GM18907 (cell line): Measurements from ENCODE around the gene FADD.

Experiments used
- ATAC-seq: cut with Tn5 transposase; IDR thresholded peaks from one replicate; pipeline ENCODE4 v1.9.1; 2021; ENCODE audit warnings: mild to moderate bottlenecking, moderate library complexity; ENCODE audit not compliant: unreplicated experiment

Gene FADD

DNA sequence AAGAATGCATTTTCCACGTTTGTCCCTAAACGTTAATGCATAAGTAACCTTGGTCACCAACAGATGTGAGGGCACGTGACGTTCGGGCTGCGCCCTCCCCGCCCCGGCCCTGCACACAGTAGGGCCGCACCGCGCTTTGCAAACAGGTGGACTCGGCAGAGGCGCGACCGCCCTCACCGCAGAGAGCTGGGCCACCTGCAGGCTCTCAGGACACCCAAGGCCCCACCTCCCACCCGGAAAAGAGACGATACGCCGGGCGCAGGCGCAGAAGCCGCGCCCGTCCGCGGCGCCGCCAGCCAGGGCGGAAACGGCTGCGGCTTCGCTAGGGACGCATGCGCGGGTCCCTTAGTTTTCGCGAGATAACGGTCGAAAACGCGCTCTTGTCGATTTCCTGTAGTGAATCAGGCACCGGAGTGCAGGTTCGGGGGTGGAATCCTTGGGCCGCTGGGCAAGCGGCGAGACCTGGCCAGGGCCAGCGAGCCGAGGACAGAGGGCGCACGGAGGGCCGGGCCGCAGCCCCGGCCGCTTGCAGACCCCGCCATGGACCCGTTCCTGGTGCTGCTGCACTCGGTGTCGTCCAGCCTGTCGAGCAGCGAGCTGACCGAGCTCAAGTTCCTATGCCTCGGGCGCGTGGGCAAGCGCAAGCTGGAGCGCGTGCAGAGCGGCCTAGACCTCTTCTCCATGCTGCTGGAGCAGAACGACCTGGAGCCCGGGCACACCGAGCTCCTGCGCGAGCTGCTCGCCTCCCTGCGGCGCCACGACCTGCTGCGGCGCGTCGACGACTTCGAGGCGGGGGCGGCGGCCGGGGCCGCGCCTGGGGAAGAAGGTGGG, at the start of gene FADD:
Gene FADD, plus strand, starts transcription at position 377 of the 831 bp plus-strand sequence. Its CDS starts 164 bp downstream, at position 541.
- peak; percentile 71 for ATAC-seq

DNA sequence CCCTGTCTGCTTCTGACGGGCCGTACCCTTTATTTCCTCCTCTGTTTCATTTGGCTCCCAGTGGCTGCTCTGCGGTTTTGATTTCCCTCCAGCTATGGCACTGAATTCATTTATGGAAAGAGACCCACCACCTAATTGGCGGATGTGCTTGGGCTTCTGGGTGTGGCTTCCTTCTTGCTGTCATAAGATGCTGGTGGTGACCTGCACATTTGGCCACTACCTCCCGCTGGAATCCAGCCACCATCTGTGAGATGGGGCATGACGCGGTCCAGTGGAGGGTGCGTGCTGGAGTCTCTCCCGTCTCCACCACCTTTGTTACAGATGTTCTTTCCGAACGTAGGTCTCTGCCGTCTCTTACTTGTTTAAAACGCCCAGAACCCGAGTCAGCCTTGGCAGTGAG, 47.7 kb upstream of the FADD start:
- no peak for ATAC-seq

- no peak for ATAC-seq
These were observed 46.6 kb upstream of the FADD start for GRCh38 chr11:70156291-70157037.

- no peak for ATAC-seq
These were observed 44.9 kb upstream of the FADD start for GRCh38 chr11:70158201-70158600.

GRCh38 chr11:70158757-70159389, 44.2 kb upstream of the FADD start:
- ATAC-seq, result no peak

- ATAC-seq, result no peak
These were observed 43.2 kb upstream of the FADD start for GRCh38 chr11:70159627-70160570.

- ATAC-seq, result no peak
These were observed 42.0 kb upstream of the FADD start for GRCh38 chr11:70161043-70161625.

DNA sequence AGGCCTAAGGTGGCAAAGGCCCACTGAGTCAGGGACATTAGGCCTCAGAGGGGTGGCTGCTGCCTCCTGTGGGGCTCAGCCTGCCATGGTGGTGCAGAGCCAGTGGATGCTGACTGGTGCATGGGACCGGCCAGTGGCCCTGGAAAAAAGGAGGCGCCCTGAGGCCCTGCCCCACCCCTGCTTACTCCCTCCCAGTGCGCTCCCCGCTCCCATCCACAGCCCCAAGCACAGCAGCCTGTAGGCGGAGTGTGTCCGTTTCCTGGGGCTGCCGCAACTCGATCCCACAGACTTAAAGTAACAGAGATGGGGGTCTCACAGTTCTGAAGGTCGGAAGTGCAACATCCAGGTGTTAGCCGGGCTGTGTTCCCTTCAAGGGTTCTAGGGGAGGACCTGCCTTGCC, 38.4 kb upstream of the FADD start:
- no peak for ATAC-seq

- no peak for ATAC-seq
These were observed 36.0 kb upstream of the FADD start for GRCh38 chr11:70167120-70167519.

- ATAC-seq, result no peak
These were observed 35.2 kb upstream of the FADD start for GRCh38 chr11:70167723-70168404.

DNA sequence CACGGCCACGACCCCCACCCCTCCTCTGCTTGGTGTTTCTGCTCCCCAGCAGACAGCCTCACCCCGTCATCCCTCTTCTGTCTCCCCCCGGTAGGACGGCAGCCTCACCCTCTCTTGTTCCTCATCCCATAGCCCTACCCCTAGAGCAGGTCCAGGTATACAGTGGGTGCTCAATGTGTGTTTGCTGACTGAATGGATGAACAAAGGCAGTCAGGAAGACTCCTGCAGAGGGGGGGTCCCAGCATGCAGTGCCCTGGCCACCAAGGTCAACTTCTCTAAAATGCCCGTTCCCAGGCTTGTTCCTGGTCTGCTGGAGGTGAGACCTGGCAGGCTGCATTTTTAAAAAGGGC, 34.7 kb upstream of the FADD start:
- no peak for ATAC-seq

GRCh38 chr11:70169127-70169526, 34.0 kb upstream of the FADD start:
- no peak for ATAC-seq

DNA sequence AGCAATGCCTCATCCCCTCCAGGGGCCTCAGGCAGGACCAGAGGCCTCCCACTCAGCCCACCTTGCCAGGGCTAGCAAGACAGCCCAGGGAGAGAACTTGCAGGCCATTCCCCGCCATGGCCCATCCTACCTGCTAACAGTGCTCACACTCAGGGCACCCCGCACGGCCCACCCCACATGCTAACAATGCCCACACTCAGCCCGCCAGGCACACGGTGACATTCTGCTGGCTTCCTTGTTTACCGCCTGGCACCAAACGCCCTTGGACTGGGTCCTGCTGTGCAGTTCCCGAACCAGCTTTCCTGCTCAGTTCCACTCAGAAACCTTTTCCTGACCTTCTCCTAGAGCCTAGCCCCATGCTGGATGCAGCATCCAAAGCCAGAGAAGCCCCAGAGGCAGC, 33.5 kb upstream of the FADD start:
- no peak for ATAC-seq

DNA sequence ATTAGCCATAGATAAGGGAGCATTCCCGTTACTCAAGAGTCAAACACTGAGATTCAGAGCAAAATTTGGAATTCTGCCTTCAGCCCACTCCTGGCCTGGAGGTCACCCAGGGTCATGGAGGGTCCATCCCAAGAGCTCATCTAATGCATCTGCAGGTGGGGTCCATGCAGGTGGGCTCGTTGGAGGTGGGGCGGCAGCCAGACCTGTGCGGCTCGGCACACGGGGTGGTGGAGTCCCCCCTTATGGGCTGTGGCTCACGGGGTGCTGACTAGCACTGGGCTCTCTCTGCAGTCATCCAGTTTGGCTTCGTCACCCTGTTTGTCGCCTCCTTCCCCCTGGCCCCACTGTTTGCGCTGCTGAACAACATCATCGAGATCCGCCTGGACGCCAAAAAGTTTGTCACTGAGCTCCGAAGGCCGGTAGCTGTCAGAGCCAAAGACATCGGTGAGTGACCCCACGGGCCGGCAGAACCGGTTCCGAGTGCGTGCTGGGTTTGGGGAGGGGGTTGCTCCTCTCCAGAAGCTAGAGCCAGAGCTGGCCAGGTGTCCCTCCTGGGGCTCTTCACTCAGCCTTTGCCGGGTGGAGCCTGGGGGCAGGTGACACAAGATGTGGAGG, 32.4 kb upstream of the FADD start:
- no peak for ATAC-seq

DNA sequence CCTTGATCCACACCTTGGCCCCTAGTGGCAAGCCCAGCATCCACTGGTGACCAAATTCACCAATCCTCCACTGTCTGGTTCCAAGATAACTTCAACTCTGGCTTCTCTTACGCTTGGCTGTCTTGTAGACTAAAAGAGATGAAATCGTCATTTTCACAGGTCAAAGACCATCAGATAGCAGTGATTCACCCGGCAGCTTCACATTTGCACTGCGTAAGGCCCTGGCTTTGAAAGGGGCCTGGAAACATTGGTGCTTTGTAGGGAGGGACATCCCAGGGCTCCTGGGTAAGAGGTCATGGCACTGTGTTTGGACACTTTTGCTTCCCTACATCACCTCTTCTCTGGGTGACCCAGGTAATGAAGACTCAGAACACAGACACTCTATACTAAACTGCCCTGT, 30.1 kb upstream of the FADD start:
- ATAC-seq, result no peak

DNA sequence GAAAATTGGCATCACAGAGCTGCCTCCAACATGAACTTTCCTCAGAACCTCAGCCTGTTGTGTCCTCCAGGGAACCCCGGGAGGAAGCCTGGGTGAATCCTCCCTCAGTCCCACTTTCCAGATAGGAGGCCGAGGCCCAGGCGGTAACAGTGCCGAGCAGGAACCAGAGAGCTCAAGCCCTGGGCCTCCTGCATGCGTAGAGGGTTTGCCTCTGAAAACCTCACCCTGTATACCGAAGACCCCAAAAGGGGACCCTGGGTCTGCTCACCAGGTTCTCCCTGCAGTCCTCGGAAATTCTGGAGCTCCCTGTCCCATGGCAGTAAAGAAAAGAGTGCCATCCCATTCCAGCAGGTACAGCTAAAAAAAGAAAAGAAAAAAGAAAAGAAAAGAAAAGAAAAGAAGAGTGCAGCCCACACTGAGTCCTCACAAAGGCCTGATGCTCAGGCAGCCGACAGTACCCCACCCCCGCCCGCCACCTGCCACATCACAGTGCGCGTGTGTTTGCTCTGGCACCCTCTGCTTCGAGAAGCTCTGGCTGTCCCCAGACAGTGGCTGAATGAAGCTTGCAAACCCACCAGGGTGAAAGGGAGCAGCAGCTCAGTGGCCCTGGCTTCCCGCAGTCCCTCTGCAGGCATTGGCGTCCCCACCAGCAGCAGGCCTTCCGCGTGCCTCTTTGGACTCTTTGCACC, 28.4 kb upstream of the FADD start:
- ATAC-seq, result no peak

GRCh38 chr11:70175236-70175698, 27.8 kb upstream of the FADD start:
- no peak for ATAC-seq

GRCh38 chr11:70176940-70177689, 26.0 kb upstream of the FADD start:
- no peak for ATAC-seq
